ENCODE results near the gene NKAIN2. TPM values are rescaled to one million over a fixed set of nuclear protein-coding genes. Genes with fewer than 3 reads are reported as not detected.

Gene NKAIN2
- polyA plus RNA-seq, 1 donor (not counting 4 experiments of a cell fraction or from before 2014, with no cell fraction given) = 0.13 TPM

DNA sequence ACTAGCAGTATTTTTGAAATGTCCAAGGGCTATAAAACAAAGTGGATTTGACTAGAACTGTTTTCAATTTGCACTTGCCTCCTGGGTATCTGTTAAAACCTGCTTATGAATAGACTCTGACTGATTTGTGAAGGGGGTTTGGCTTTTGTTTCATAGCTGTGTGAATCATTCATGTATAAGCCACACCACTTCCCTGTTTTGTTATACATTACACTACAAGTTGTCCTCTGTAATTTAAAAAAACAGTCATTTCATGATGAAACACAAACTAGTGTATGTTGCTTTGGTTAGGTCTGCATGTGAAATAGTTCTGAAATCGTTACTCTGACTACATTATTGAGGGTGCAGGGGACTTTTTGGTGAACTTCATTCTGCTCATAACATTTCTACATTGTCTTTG, 121.7 kb downstream of the NKAIN2 start:
- dilution Hi-C loops (cut with MboI; ENCODE audit: extremely low pct_ligation_motif_present, low sequenced_read_pairs) = no loop called here

DNA sequence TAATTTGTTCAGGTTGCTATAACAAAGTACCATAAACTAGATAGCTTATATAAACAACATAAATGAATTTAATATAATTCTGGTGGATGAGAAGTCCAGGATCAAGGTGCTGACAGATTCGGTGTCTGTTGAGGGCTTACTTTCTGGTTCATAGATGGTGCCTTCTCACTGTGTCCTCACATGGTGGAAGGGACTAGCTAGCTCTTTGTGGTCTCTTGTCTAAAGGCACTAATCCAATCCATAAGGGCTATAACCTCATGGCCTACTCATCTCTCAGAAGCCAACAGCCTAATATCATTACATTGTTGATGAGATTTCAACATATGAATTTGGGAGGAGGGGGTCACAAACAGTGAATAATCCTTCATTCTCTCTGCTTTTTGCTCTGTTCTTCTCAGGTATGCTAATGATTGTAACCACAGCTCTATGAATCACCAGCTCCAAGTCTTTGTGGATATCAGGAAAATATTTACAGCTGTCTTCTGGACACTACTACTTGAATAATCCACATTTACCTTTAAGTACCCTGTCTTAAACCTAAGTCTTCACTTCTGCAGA, 122.3 kb downstream of the NKAIN2 start:
- H3K79me2 ChIP-seq (ENCODE audit: control insufficient read depth, insufficient read depth, low read length) = no peaks in the 10 kb centered on the region
- H3K9ac ChIP-seq (ENCODE audit: control insufficient read depth, extremely low read depth, insufficient read depth, low read length) = peak overlapping the region; percentile 47
- H3K36me3 ChIP-seq (ENCODE audit: control insufficient read depth in 2 of 2, extremely low read depth in 1 of 2, insufficient read depth in 2 of 2, low read length in 2 of 2) = no peaks in the 10 kb centered on the region
- H3K4me3 ChIP-seq (ENCODE audit: control insufficient read depth in 2 of 3, extremely low read depth in 1 of 3, insufficient read depth in 2 of 3, low read depth in 1 of 3, low read length in 3 of 3) = no peak overlapping the region
- no peak for TF ChIP-seq EZH2 (IDR thresholded peaks at IDR 0.05; ENCODE audit: low read length)
- TF ChIP-seq, protein P1, sequence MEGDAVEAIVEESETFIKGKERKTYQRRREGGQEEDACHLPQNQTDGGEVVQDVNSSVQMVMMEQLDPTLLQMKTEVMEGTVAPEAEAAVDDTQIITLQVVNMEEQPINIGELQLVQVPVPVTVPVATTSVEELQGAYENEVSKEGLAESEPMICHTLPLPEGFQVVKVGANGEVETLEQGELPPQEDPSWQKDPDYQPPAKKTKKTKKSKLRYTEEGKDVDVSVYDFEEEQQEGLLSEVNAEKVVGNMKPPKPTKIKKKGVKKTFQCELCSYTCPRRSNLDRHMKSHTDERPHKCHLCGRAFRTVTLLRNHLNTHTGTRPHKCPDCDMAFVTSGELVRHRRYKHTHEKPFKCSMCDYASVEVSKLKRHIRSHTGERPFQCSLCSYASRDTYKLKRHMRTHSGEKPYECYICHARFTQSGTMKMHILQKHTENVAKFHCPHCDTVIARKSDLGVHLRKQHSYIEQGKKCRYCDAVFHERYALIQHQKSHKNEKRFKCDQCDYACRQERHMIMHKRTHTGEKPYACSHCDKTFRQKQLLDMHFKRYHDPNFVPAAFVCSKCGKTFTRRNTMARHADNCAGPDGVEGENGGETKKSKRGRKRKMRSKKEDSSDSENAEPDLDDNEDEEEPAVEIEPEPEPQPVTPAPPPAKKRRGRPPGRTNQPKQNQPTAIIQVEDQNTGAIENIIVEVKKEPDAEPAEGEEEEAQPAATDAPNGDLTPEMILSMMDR (optimal IDR thresholded peaks at IDR 0.05 in 1 of 3, IDR thresholded peaks at IDR 0.05 in 1 of 3, conservative IDR thresholded peaks at IDR 0.05 in 1 of 3; ENCODE audit: extremely low read depth in 1 of 3, insufficient read depth in 2 of 3, low read length in 3 of 3) = no peak
- H3K4me2 ChIP-seq (ENCODE audit: control insufficient read depth, extremely low read depth, insufficient read depth, low read depth, low read length) = peak overlapping the region; percentile 53
- no peaks in the 10 kb centered on the region for H3K9me3 ChIP-seq (ENCODE audit: control insufficient read depth, low read depth, low read length)
- H2AFZ ChIP-seq (ENCODE audit: control insufficient read depth, low read length) = peak overlapping the region; percentile 54
- H3K4me1 ChIP-seq (ENCODE audit: control insufficient read depth, extremely low read depth, insufficient read depth, low read length) = peaks cover 19% of the 10 kb centered on the region
- H3K27ac ChIP-seq (ENCODE audit: control insufficient read depth, insufficient read depth, low read length) = peak overlapping the region; percentile 72
- DNase-seq (ENCODE audit: low read depth, low spot score) = peak; percentile 38
- H3K9me1 ChIP-seq (ENCODE audit: control insufficient read depth, extremely low read depth, insufficient read depth, low read length) = no peaks in the 10 kb centered on the region
- dilution Hi-C loops (cut with MboI; ENCODE audit: extremely low pct_ligation_motif_present, low sequenced_read_pairs) = no loop called here
- no peaks in the 10 kb centered on the region for H3K27me3 ChIP-seq (ENCODE audit: control insufficient read depth, extremely low read depth, insufficient read depth, low read length)
- FAIRE-seq = peak; percentile 79
- no peaks in the 10 kb centered on the region for H4K20me1 ChIP-seq (ENCODE audit: control insufficient read depth, extremely low read depth, insufficient read depth, low read length)

More for the DNA sequence above, 121.7 kb downstream of the NKAIN2 start:
- FAIRE-seq (peak; percentile 93), DNase-seq (ENCODE audit: low read depth, low spot score) (peak; percentile 30)
- Histone ChIP-seq H4K20me1 (ENCODE audit: control insufficient read depth, extremely low read depth, insufficient read depth, low read length) (no peaks in the 10 kb centered on the region), H3K4me1 (ENCODE audit: control insufficient read depth, extremely low read depth, insufficient read depth, low read length) (peaks cover 19% of the 10 kb centered on the region), H3K4me2 (ENCODE audit: control insufficient read depth, extremely low read depth, insufficient read depth, low read depth, low read length) (peak overlapping the region; percentile 53), H3K4me3 (ENCODE audit: control insufficient read depth in 2 of 3, extremely low read depth in 1 of 3, insufficient read depth in 2 of 3, low read depth in 1 of 3, low read length in 3 of 3) (no peak overlapping the region), H3K36me3 (ENCODE audit: control insufficient read depth in 2 of 2, extremely low read depth in 1 of 2, insufficient read depth in 2 of 2, low read length in 2 of 2) (no peaks in the 10 kb centered on the region), H3K9ac (ENCODE audit: control insufficient read depth, extremely low read depth, insufficient read depth, low read length) (no peak overlapping the region), H3K79me2 (ENCODE audit: control insufficient read depth, insufficient read depth, low read length) (no peaks in the 10 kb centered on the region), H3K9me1 (ENCODE audit: control insufficient read depth, extremely low read depth, insufficient read depth, low read length) (no peaks in the 10 kb centered on the region), H2AFZ (ENCODE audit: control insufficient read depth, low read length) (no peak overlapping the region), H3K9me3 (ENCODE audit: control insufficient read depth, low read depth, low read length) (no peaks in the 10 kb centered on the region), H3K27me3 (ENCODE audit: control insufficient read depth, extremely low read depth, insufficient read depth, low read length) (no peaks in the 10 kb centered on the region), H3K27ac (ENCODE audit: control insufficient read depth, insufficient read depth, low read length) (peak overlapping the region; percentile 72)
- TF ChIP-seq EZH2 (IDR thresholded peaks at IDR 0.05; ENCODE audit: low read length) = no peak
- TF ChIP-seq, protein P1 (optimal IDR thresholded peaks at IDR 0.05 in 1 of 3, IDR thresholded peaks at IDR 0.05 in 1 of 3, conservative IDR thresholded peaks at IDR 0.05 in 1 of 3; ENCODE audit: extremely low read depth in 1 of 3, insufficient read depth in 2 of 3, low read length in 3 of 3) = no peak
